Hepatocyte (in vitro differentiated cells): ENCODE measurements around the gene TTC7B. TPM values are rescaled to one million over a fixed set of nuclear protein-coding genes. Genes with fewer than 3 reads are reported as not detected.

Experiments used
- DNase-seq: peaks from one replicate; pipeline ENCODE4 v3.0.0-alpha.2; 2016; ENCODE audit warnings: low spot score
- H2AFZ ChIP-seq: fragments of 200-600 bp; sonication (generic); 2 replicates; pipeline ENCODE4 v1.6.0; 2016; ENCODE audit warnings: antibody characterized with exemption, mild to moderate bottlenecking
- H3K27ac ChIP-seq: fragments of 200-600 bp; sonication (generic); 2 replicates; pipeline ENCODE4 v1.5.1; 2016; ENCODE audit warnings: mild to moderate bottlenecking
- H3K27me3 ChIP-seq: fragments of 200-600 bp; sonication (generic); 2 replicates; pipeline ENCODE4 v1.6.1; 2016
- H3K36me3 ChIP-seq: fragments of 200-600 bp; sonication (generic); replicated peaks from 2 replicates; pipeline ENCODE4 v1.5.1; 2016; ENCODE audit warnings: low read depth; ENCODE audit not compliant: insufficient read depth
- H3K4me1 ChIP-seq: fragments of 200-600 bp; sonication (generic); 2 replicates; pipeline ENCODE4 v1.5.1; 2016; ENCODE audit warnings: mild to moderate bottlenecking, moderate library complexity; ENCODE audit not compliant: insufficient read depth
- H3K4me2 ChIP-seq: fragments of 200-600 bp; sonication (generic); 2 replicates; pipeline ENCODE4 v1.6.0; 2016
- H3K4me3 ChIP-seq: fragments of 200-600 bp; sonication (generic); 2 replicates; pipeline ENCODE4 v1.5.1; 2016; ENCODE audit warnings: mild to moderate bottlenecking
- H3K79me2 ChIP-seq: fragments of 200-600 bp; sonication (generic); 2 replicates; pipeline ENCODE4 v1.6.0; 2017; ENCODE audit warnings: mild to moderate bottlenecking
- H3K9me2 ChIP-seq: fragments of 200-600 bp; sonication (generic); replicated peaks from 2 replicates; pipeline ENCODE4 v1.6.0; 2017; ENCODE audit warnings: mild to moderate bottlenecking; ENCODE audit not compliant: insufficient read depth
- H3K9me3 ChIP-seq: fragments of 200-600 bp; sonication (generic); 2 replicates; pipeline ENCODE4 v1.5.1; 2016; ENCODE audit warnings: low read depth, mild to moderate bottlenecking
- H4K20me1 ChIP-seq: fragments of 200-600 bp; sonication (generic); 2 replicates; pipeline ENCODE4 v1.6.0; 2016; ENCODE audit warnings: mild to moderate bottlenecking; ENCODE audit not compliant: insufficient read depth, poor library complexity, severe bottlenecking
- CTCF ChIP-seq: fragments of 200-600 bp; sonication (generic); IDR thresholded peaks from 2 replicates; pipeline ENCODE4 v1.5.1; 2016; ENCODE audit warnings: antibody characterized with exemption, mild to moderate bottlenecking; ENCODE audit not compliant: poor library complexity
- EZH2 ChIP-seq: fragments of 200-600 bp; sonication (generic); IDR thresholded peaks from 2 replicates; pipeline ENCODE4 v1.6.1; 2016; ENCODE audit warnings: antibody characterized with exemption, mild to moderate bottlenecking, borderline replicate concordance
- EZH2phosphoT487 ChIP-seq: fragments of 200-600 bp; sonication (generic); IDR thresholded peaks from one replicate; pipeline ENCODE4 v1.6.1; 2018; ENCODE audit warnings: antibody characterized with exemption, mild to moderate bottlenecking, low read depth, moderate library complexity; ENCODE audit not compliant: unreplicated experiment, severe bottlenecking
- WGBS: methylation state at CpG from one replicate; pipeline ENCODE4 v1.1.6; 2016; ENCODE audit warnings: low lambda C conversion rate; ENCODE audit errors: missing lambda C conversion rate; 5-methylcytosine and 5-hydroxymethylcytosine counted together
- polyA plus RNA-seq: library from polyadenylated mRNA; unstranded; fragments of >200 nt; fragmentation: Nextera tagmentation; extraction: Ambion mirVana; gene quantifications from 2 replicates; pipeline ENCODE4 v1.2.1, GENCODE V29; 2016
- total RNA-seq: library from RNA; depleted of rRNA; stranded (reverse); fragments of >200 nt; gene quantifications from 2 replicates; pipeline ENCODE4 v1.2.3, GENCODE V29; 2014

TTC7B gene
- total and polyA plus RNA-seq, 2 experiments from 2014 or later = 10.7 to 25.5 TPM

DNA sequence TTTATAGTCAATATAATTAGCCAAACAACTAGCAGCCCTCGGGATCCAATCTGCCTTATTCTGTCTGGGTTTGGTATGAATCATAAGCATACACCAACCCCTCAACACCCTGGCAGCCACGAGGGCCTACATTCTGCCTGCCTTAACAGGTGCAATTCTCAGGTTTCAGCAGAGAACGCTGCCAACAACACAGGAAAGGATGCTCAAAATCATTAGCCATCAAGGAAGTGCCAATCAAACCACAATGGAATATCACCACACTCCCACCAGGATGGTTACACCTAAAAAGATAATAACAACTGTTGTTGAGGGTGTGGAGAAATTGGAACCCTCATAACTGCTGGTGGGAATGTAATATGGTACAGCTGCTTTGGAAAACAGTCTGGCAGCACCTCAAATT lies 122.8 kb downstream of the TTC7B start:
- TF ChIP-seq CTCF (no peak), EZH2 (no peak), EZH2phosphoT487 (no peak)

DNA sequence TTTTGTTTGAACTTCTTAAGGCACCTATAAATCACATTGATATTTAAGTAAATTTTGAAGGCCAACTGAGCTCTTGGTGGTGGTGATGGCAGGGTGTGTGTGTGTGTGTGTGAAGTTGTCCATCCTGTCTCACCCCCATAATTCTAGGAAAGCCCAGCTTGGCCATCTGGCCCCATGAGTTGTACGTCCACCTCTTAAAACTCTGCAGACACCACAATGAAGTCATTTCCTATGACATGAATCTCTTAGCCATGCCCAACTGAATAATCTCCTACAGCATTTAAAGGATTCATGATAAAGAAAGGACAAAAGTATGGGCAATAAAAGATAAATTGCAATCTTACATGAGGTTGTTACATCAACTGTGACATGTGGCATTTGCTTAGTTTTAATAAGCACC lies 123.4 kb downstream of the TTC7B start:
- H3K79me2 ChIP-seq = no peaks in the 10 kb centered on the region
- no peaks in the 10 kb centered on the region for H3K27me3 ChIP-seq
- peaks cover 5% of the 10 kb centered on the region for H3K4me1 ChIP-seq
- H3K27ac ChIP-seq = no peak overlapping the region
- DNase-seq = no peak
- H3K4me3 ChIP-seq = no peak overlapping the region
- H3K36me3 ChIP-seq = no peaks in the 10 kb centered on the region
- TF ChIP-seq EZH2phosphoT487 (no peak), EZH2 (no peak), CTCF (no peak)
- no peaks in the 10 kb centered on the region for H3K9me2 ChIP-seq
- no peaks in the 10 kb centered on the region for H4K20me1 ChIP-seq
- WGBS = 81% methylated on average over 1 of the region's 1 CpG
- no peak overlapping the region for H3K4me2 ChIP-seq
- no peak overlapping the region for H2AFZ ChIP-seq
- H3K9me3 ChIP-seq = no peaks in the 10 kb centered on the region

More for the DNA sequence above, 122.8 kb downstream of the TTC7B start:
- Histone ChIP-seq H3K4me2 (no peak overlapping the region), H4K20me1 (no peaks in the 10 kb centered on the region), H3K4me3 (no peak overlapping the region), H3K27me3 (no peaks in the 10 kb centered on the region), H3K79me2 (no peaks in the 10 kb centered on the region), H3K9me3 (no peaks in the 10 kb centered on the region), H3K4me1 (peaks cover 5% of the 10 kb centered on the region), H3K9me2 (no peaks in the 10 kb centered on the region), H2AFZ (no peak overlapping the region), H3K36me3 (no peaks in the 10 kb centered on the region), H3K27ac (no peak overlapping the region)
- no peak for DNase-seq
- WGBS = 79% methylated on average over 3 of the region's 3 CpGs

DNA sequence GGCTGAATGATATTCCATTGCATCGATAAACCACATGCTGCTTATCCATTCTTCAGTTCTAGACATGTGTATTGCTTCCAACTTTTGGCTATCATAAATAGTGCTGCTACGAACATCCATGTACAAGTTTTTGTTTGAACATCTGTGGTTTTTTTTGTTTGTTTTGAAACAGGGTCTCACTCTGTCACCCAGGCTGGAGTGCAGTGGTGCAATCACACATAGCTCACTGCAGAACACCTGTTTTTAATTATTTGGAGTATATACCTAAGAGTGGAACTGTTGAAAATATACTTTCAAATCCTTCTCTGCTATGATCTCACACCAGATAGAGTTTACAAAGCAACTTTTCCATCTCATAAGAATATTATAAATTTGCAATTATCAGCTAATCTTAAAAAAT lies 124.2 kb downstream of the TTC7B start:
- Histone ChIP-seq H3K4me2 (no peak overlapping the region), H4K20me1 (no peaks in the 10 kb centered on the region), H3K79me2 (no peaks in the 10 kb centered on the region), H3K9me2 (no peaks in the 10 kb centered on the region), H3K27ac (no peak overlapping the region), H3K36me3 (no peaks in the 10 kb centered on the region), H3K4me1 (peaks cover 1% of the 10 kb centered on the region), H3K9me3 (no peaks in the 10 kb centered on the region), H3K27me3 (no peaks in the 10 kb centered on the region), H2AFZ (no peak overlapping the region), H3K4me3 (no peak overlapping the region)
- 77% methylated on average over 2 of the region's 2 CpGs for WGBS
- TF ChIP-seq CTCF (no peak), EZH2 (no peak), EZH2phosphoT487 (no peak)
- DNase-seq = no peak

DNA sequence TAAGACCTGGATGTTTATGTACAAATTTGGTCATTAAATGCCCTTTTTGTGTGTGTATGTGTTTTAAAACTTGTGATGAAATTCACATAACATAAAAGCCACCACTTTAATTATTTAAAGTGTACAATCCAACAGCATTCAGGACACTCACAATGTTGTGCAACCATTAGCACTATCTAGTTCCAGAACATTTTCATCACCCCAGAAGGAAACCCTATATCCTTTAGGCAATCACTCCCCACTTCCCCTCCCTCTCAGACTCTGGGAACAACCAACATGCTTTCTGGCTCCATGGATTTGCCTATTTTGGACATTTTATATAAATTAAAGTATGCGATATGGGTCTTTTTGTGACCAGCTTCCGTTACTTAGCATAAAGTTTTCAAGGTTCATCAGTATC lies 124.6 kb downstream of the TTC7B start:
- no peaks in the 10 kb centered on the region for H3K79me2 ChIP-seq
- TF ChIP-seq EZH2phosphoT487 = no peak
- no peak for TF ChIP-seq CTCF
- no peak for DNase-seq
- WGBS = 98% methylated on average over 2 of the region's 2 CpGs
- no peak overlapping the region for H3K4me2 ChIP-seq
- H3K4me3 ChIP-seq = no peak overlapping the region
- H4K20me1 ChIP-seq = no peaks in the 10 kb centered on the region
- no peaks in the 10 kb centered on the region for H3K36me3 ChIP-seq
- no peaks in the 10 kb centered on the region for H3K9me3 ChIP-seq
- no peaks in the 10 kb centered on the region for H3K9me2 ChIP-seq
- no peak overlapping the region for H3K27ac ChIP-seq
- no peaks in the 10 kb centered on the region for H3K27me3 ChIP-seq
- no peaks in the 10 kb centered on the region for H3K4me1 ChIP-seq
- no peak overlapping the region for H2AFZ ChIP-seq
